Measurements from ENCODE around the gene TMC1.
"Not testable (repeated sequence)": the region's sequence is repeated elsewhere in the genome, so short reads cannot be mapped to it uniquely, and the experiment has no call there.

Gene TMC1

GRCh38 chr9:72818385-72818784 lies 297.0 kb downstream of the TMC1 start:
- no peak for DNase-seq (ENCODE audit: low read depth in 2 of 2)

DNA sequence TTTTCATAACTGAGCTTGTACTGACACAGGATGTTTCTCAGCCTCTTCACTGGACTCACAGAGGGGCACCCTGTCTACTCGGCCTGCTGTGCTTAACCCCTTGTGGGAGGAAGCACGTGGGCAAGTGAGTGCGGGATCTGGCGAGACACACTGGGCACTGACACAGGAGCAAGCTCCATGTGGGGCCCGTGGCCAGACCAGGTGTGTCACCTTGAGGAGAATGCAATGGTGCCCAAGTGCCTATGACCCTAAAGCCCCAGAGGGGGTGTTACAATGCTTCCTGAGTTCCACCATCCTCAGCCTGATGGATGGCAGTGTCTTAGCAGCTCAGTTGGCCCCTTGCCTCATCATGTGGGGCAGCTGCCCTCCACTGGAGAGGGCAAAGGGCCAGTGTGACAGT lies 302.6 kb downstream of the TMC1 start:
- DNase-seq (ENCODE audit: low read depth in 2 of 2) = no peak

GRCh38 chr9:72826996-72827949 lies 305.9 kb downstream of the TMC1 start:
- no peak for DNase-seq (ENCODE audit: low read depth in 2 of 2)

- no peak for DNase-seq (ENCODE audit: low read depth in 2 of 2)
Measured at GRCh38 chr9:72827950-72828731, 306.7 kb downstream of the TMC1 start.

DNA sequence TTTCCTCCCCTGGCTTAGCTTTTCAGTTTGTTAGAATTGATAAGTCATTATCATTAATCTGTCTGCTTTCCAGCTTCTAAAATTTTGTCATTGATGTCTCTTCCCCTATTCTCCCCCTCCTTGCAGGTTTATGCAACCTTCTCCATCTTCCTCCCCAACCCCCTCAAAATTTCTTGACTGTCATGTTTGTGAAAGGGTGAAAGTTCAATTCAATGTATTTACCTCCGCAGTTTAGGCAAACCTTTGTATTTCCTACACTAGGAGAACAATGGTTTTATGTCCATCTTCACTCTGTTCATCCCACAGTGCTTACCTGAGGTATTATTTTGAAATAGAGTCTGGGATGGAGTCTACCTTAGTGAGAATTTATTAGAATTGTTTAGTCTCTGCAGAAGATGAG lies 313.6 kb downstream of the TMC1 start:
- no peak for DNase-seq (ENCODE audit: low read depth in 2 of 2)

DNA sequence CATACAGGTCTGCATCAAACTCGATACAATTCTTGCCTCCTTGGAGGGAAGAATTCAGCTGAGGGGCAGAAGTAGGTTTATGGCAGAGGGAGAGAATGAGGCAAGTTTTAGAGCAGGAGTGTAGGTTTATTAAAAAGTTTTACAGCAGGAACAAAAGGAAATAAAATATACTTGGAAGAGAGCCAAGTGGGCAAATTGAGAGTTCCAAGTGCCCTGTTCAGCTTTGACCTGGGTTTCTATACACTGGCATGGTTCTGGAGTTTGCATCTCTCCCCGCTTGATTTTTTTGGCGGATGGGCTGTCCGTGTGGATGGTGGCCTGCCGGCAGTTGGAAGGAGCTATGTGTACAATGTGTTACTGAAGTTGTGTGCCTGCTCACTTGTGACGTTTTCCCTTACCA lies 315.4 kb downstream of the TMC1 start:
- no peak for DNase-seq (ENCODE audit: low read depth in 2 of 2)

GRCh38 chr9:72839085-72839484 lies 317.7 kb downstream of the TMC1 start:
- no peak for DNase-seq (ENCODE audit: low read depth in 2 of 2)

DNA sequence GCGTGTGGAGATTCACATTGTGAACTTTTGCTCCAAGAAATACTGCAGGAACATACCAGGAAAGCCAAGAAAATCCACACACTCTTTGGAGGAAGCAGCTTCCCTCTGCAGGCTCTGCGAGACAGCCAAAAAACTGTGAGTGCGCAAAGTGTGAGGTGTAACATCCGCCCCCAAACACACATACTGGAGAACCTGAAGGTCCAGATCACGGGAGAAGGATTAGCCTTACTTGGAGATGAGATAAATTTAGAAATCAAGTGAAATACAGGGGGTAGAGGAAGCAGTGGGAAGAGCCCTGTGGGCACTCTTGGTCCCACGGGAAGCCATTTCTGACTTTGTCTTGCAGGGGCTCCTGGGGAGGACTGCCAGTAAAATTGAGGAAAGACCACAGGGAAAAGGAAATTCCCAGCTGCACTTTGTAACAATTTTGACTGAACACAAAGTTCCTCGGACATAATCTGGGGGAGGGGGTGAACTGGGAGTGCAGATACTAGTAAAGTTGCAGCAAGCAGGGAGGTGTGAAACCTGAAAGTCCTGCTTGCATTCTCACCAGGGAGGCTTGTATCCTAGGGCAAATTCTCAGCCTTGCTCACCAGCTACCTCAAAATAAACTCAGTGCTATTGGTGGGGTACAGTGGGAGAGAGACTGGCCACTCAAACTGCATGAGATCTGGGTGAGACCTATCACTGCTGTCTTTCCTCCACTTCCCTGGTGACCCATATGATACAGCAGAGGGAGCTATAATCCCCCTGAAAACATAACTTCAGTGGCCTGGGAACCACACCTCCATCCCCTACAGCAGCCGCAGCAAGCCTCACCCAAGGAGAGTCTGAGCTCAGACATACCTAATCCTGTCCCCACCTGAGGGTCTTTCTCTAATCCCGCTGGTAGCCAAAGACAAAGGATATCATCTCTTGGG lies 322.4 kb downstream of the TMC1 start:
- DNase-seq (ENCODE audit: low read depth in 2 of 2) = no peak

DNA sequence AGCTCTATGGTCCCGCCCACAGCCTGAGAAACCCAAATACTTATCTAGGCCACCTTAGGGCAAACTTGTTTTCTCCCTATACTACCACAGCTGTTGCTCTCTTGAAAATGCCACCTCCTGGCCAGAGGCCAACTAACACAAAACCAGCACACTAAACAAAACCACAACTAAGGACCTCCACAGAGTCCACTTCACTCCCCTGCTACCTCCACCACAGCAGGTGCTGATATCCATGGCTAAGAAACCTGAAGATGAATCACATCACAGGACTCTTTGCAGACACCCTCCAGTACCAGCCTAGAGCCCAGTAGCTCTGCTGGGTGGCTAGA lies 323.0 kb downstream of the TMC1 start:
- no peak for DNase-seq (ENCODE audit: low read depth in 2 of 2)

GRCh38 chr9:72845052-72845451 lies 323.6 kb downstream of the TMC1 start:
- not testable (repeated sequence) for DNase-seq (ENCODE audit: low read depth in 2 of 2)

DNA sequence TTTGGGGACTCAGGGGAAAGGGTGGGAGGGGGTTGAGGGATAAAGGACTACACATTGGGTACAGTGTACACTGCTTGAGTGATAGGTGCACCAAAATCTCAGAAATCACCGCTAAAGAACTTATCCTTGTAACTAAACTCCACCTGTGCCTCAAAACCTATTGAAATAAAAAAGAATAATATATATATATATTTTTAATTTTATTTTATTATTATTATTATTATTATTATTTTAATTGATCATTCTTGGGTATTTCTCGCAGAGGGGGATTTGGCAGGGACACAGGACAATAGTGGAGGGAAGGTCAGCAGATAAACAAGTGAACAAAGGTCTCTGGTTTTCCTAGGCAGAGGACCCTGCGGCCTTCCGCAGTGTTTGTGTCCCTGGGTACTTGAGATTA lies 328.8 kb downstream of the TMC1 start:
- not testable (repeated sequence) for DNase-seq (ENCODE audit: low read depth in 2 of 2)

- no peak for DNase-seq (ENCODE audit: low read depth in 2 of 2)
Measured at GRCh38 chr9:72855321-72855720, 333.9 kb downstream of the TMC1 start.

GRCh38 chr9:72855890-72856523 lies 334.6 kb downstream of the TMC1 start:
- no peak for DNase-seq (ENCODE audit: low read depth in 2 of 2)

DNA sequence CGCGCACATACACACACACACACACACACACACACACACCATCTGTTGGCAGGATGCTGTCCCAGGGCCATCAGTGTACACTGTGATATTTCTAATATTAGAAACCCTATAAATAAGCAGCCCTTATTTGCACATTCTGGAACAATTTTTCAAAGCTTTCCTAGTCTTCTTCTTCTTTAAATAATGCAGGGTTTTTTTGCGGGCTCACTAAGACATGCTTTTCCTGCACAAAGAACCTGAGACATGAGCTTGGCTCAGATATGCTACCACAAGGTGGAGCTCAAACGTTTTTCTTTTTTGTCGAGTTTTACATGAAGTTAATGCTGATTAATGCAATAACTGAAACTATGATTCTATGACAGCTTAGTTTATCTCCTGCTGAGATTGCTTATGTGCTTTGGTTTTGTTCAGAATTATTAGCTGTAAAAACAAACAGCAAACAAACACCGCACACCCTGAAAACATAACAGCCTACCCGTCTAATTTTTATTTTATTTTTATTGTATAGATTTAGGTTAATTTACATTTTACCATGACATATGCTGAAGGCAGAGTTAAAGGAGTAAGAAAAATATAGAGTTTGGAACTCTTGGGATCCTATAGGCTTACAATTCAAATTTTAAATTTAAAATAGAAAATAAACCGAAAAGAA lies 335.7 kb downstream of the TMC1 start:
- DNase-seq (ENCODE audit: low read depth in 2 of 2) = no peak

- DNase-seq (ENCODE audit: low read depth in 2 of 2) = no peak
Measured at GRCh38 chr9:72857624-72857996, 336.2 kb downstream of the TMC1 start.

GRCh38 chr9:72858089-72858912 lies 336.9 kb downstream of the TMC1 start:
- DNase-seq (ENCODE audit: low read depth in 2 of 2) = no peak

DNA sequence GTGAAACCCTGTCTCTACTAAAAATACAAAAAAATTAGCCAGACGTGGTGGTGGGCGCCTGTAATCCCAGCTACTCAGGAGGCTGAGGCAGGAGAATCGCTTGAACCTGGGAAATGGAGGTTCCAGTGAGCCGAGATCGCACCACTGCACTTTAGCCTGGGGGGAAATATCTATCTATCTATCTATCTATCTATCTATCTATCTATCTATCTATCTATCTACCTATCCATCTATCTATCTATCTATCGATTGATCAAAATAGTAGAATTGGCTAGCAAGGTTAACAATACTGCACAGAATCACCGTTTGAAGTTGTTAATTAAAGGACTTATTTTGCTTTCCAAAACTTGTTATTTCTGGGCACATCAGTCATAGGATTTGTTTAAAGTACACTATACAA lies 341.4 kb downstream of the TMC1 start:
- DNase-seq (ENCODE audit: low read depth in 2 of 2) = not testable (repeated sequence)

DNA sequence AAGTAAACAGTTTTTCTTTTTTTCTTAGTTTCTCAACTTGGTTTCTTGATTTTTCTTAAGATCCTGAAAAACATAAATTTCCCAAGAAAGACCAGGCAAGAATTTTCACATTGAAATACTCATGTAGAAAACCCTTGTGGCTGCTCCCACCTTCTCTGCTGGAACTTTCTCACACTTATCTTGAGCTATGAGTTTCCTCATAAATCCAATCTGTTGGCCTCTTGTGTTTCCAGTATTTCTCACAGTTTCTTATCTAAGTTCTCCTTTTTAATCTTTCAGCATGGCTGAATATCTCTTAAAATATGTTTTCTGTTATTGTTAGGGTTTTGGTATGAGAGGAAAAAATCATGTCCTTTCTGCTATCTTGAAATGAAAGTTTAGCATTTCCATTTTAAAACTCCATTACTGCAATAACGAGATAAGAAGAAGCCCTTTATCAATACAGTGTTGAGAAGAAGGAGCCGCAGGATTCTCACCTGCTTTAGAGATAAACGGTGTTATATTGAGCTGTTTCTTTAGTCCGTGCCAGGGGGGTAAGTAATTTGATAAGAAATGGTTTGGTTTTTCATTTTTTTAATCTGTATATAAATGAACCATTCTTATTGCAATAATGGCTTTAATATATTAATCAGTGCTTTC lies 342.2 kb downstream of the TMC1 start:
- DNase-seq (ENCODE audit: low read depth in 2 of 2) = no peak

GRCh38 chr9:72864327-72864726 lies 342.9 kb downstream of the TMC1 start:
- DNase-seq (ENCODE audit: low read depth in 2 of 2) = no peak

DNA sequence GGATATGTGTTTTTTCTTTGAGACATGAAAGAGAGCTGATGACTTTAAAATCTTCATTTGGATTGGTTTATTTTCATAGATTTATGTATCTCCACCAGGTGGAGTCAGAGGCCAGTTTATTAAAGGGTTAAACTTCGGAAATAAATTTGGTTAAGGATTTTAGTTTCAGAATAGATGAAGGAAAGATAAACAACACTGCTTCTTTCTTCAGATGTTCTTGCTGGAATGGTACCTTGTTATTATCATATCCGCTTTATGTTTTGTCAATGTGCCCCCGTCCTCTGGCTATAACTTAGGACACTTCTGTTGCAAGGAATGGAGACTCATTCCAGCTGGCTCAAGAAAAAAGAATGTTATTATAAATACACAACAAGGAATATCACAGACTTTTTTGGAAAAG lies 350.3 kb downstream of the TMC1 start:
- DNase-seq (ENCODE audit: low read depth in 2 of 2) = no peak

Data from activated CD4-positive, alpha-beta T cell treated with anti-CD3 and anti-CD28 coated beads for 24 hours (primary cell).